PC-9 (cell line): ENCODE results near the gene FRMPD2. TPM values are rescaled to one million over a fixed set of nuclear protein-coding genes. Genes with fewer than 3 reads are reported as not detected.

Source experiments
- BruUV-seq: library from RNA; stranded (reverse); fragments of 400-500 nt; replicated peaks from 2 replicates; lab custom pipeline; 2021; lab: Mats Ljungman, UMichigan
- CTCF ChIA-PET: fragments of 300-600 bp; sonication (Branson Sonifier 250); formaldehyde crosslinking; loops from one replicate; lab custom pipeline; 2022; ENCODE audit warnings: antibody characterized with exemption; lab: Charles Lee
- POLR2A ChIA-PET: fragments of 300-600 bp; sonication (Branson Sonifier 250); formaldehyde crosslinking; loops from one replicate; lab custom pipeline; 2022; ENCODE audit warnings: antibody characterized with exemption; ENCODE audit not compliant: unreplicated experiment; lab: Charles Lee
- DNase-seq, 2 experiments: peaks; one replicate each; pipeline versions ENCODE4 v3.0.0 to v3.0.0-alpha.2; 2015 to 2022; ENCODE audit warnings: mixed read lengths in 1 of 2
- H2AFZ ChIP-seq: fragments of 200-600 bp; sonication (generic); 2 replicates; pipeline ENCODE4 v1.8.1; 2017; ENCODE audit warnings: antibody characterized with exemption
- H3F3A ChIP-seq: fragments of 200-600 bp; sonication (generic); 2 replicates; pipeline ENCODE4 v1.8.1; 2017; ENCODE audit warnings: antibody characterized with exemption, mild to moderate bottlenecking, low read depth; ENCODE audit not compliant: insufficient read depth
- H3K27ac ChIP-seq: fragments of 200-600 bp; sonication (generic); 2 replicates; pipeline ENCODE4 v1.6.1; 2016; ENCODE audit warnings: mixed run types
- H3K27me3 ChIP-seq: fragments of 200-600 bp; sonication (generic); 2 replicates; pipeline ENCODE4 v1.6.1; 2016; ENCODE audit warnings: low read depth, mixed run types; ENCODE audit not compliant: insufficient read depth
- H3K36me3 ChIP-seq: fragments of 200-600 bp; sonication (generic); 2 replicates; pipeline ENCODE4 v1.6.1; 2016; ENCODE audit warnings: low read depth, mixed run types
- H3K4me1 ChIP-seq: fragments of 200-600 bp; sonication (generic); replicated peaks from 2 replicates; pipeline ENCODE4 v1.6.1; 2016; ENCODE audit warnings: mixed run types; ENCODE audit not compliant: insufficient read depth
- H3K4me2 ChIP-seq: fragments of 200-600 bp; sonication (generic); 2 replicates; pipeline ENCODE4 v1.6.1; 2017; ENCODE audit warnings: mixed run types
- H3K4me3 ChIP-seq: fragments of 200-600 bp; sonication (generic); 2 replicates; pipeline ENCODE4 v1.6.1; 2016; ENCODE audit warnings: mixed run types
- H3K79me2 ChIP-seq: fragments of 200-600 bp; sonication (generic); 2 replicates; pipeline ENCODE4 v1.6.1; 2017; ENCODE audit warnings: low read depth, mixed run types
- H3K9me2 ChIP-seq: fragments of 200-600 bp; sonication (generic); 2 replicates; pipeline ENCODE4 v1.8.1; 2017; ENCODE audit warnings: mild to moderate bottlenecking; ENCODE audit not compliant: insufficient read depth
- H3K9me3 ChIP-seq: fragments of 200-600 bp; sonication (generic); 2 replicates; pipeline ENCODE4 v1.8.1; 2016; ENCODE audit warnings: low read depth; ENCODE audit not compliant: insufficient read depth
- H4K20me1 ChIP-seq: fragments of 200-600 bp; sonication (generic); 2 replicates; pipeline ENCODE4 v1.8.1; 2017; ENCODE audit not compliant: insufficient read depth
- CTCF ChIP-seq: fragments of 200-600 bp; sonication (generic); conservative IDR thresholded peaks from 2 replicates; pipeline ENCODE4 v1.6.1; 2017; ENCODE audit warnings: mixed run types, antibody characterized with exemption, mild to moderate bottlenecking, moderate library complexity
- EZH2 ChIP-seq: fragments of 200-600 bp; sonication (generic); IDR thresholded peaks from 2 replicates; pipeline ENCODE4 v1.8.0; 2017; ENCODE audit warnings: antibody characterized with exemption, low read depth
- intact Hi-C: fragments of 100-400 bp; cut with micrococcal nuclease; formaldehyde crosslinking; loops from one replicate; pipeline ENCODE4 v1.10.0; 2022; ENCODE audit not compliant: unreplicated experiment
- total RNA-seq: library from RNA; stranded (reverse); gene quantifications from 2 replicates; pipeline ENCODE4 v1.2.3, GENCODE V29; 2021

Gene FRMPD2
- total RNA-seq, 1 experiment from 2014 or later: 2.4 TPM

GRCh38 chr10:48290286-48290685, 15.8 kb upstream of the FRMPD2 start:
- no peak overlapping the region for H3K4me3 ChIP-seq
- ChIA-PET POLR2A (no interaction called here), CTCF (no interaction called here)
- DNase-seq: no peak
- no peaks in the 10 kb centered on the region for H4K20me1 ChIP-seq
- peaks cover 4% of the 10 kb centered on the region; the same call in 1 of the 2 replicates for H3F3A ChIP-seq
- H3K9me3 ChIP-seq: no peaks in the 10 kb centered on the region
- no peaks in the 10 kb centered on the region for H3K79me2 ChIP-seq
- H3K36me3 ChIP-seq: no peaks in the 10 kb centered on the region
- H3K27ac ChIP-seq: no peak overlapping the region
- H3K27me3 ChIP-seq: peaks cover 14% of the 10 kb centered on the region
- no TSS peak for BruUV-seq
- peaks cover 15% of the 10 kb centered on the region for H3K4me1 ChIP-seq
- H3K4me2 ChIP-seq: no peak overlapping the region
- intact Hi-C loops: no loop called here
- no peak overlapping the region for H2AFZ ChIP-seq
- no peak for TF ChIP-seq EZH2
- no peak for TF ChIP-seq CTCF
- H3K9me2 ChIP-seq: no peaks in the 10 kb centered on the region

GRCh38 chr10:48289501-48290238, 15.2 kb upstream of the FRMPD2 start:
- TF ChIP-seq CTCF (peak; percentile 94), EZH2 (no peak)
- H3K4me3 ChIP-seq: no peak overlapping the region
- no peaks in the 10 kb centered on the region for H4K20me1 ChIP-seq
- intact Hi-C loops: loop anchor here (1.0 to 2.0 kb wide), 4 partner anchors 17 to 74 kb away; partner anchors contain the start of gene MAPK8
- no peak overlapping the region for H3K4me2 ChIP-seq
- peaks cover 4% of the 10 kb centered on the region; the same call in 1 of the 2 replicates for H3F3A ChIP-seq
- no peaks in the 10 kb centered on the region for H3K9me2 ChIP-seq
- no peaks in the 10 kb centered on the region for H3K9me3 ChIP-seq
- H3K27me3 ChIP-seq: peaks cover 20% of the 10 kb centered on the region
- H3K36me3 ChIP-seq: no peaks in the 10 kb centered on the region
- peaks cover 15% of the 10 kb centered on the region for H3K4me1 ChIP-seq
- CTCF ChIA-PET: no interaction called here
- POLR2A ChIA-PET: no interaction called here
- BruUV-seq: no TSS peak
- DNase-seq: peak; percentile 50 to 65
- H2AFZ ChIP-seq: no peak overlapping the region
- no peaks in the 10 kb centered on the region for H3K79me2 ChIP-seq
- no peak overlapping the region for H3K27ac ChIP-seq

- ChIA-PET POLR2A (interaction anchor here (0.5 to 0.7 kb wide), 3 partner anchors 21 to 721 kb away, joined by 3 to 8 read pairs (median 4); no protein-coding TSS in a partner anchor), CTCF (no interaction called here)
- H4K20me1 ChIP-seq: no peaks in the 10 kb centered on the region
- no peak overlapping the region for H3K4me3 ChIP-seq
- peaks cover 24% of the 10 kb centered on the region for H3K27me3 ChIP-seq
- TF ChIP-seq CTCF (no peak), EZH2 (no peak)
- H3K4me1 ChIP-seq: peaks cover 15% of the 10 kb centered on the region
- H3K27ac ChIP-seq: no peak overlapping the region
- H3K4me2 ChIP-seq: peak overlapping the region; percentile 54
- no peaks in the 10 kb centered on the region for H3K79me2 ChIP-seq
- DNase-seq: no peak
- H3F3A ChIP-seq: peaks cover 4% of the 10 kb centered on the region; the same call in 1 of the 2 replicates
- no peaks in the 10 kb centered on the region for H3K9me2 ChIP-seq
- no peak overlapping the region for H2AFZ ChIP-seq
- no peaks in the 10 kb centered on the region for H3K36me3 ChIP-seq
- H3K9me3 ChIP-seq: 0 out of 2 replicates have a peak, but pooled peaks cover 3% of the 10 kb centered on the region
- intact Hi-C loops: loop anchor here (1.0 to 2.0 kb wide), 4 partner anchors 18 to 73 kb away; partner anchors contain the start of gene MAPK8
- no TSS peak for BruUV-seq
Measured at GRCh38 chr10:48288661-48289060, 14.2 kb upstream of the FRMPD2 start.
